ENCODE measurements around the gene FBXW4.
"Not testable (repeated sequence)": the region's sequence is repeated elsewhere in the genome, so short reads cannot be mapped to it uniquely, and the experiment has no call there.

Gene FBXW4

GRCh38 chr10:101655570-101655969 lies 39.4 kb downstream of the FBXW4 start:
- no peak for DNase-seq (ENCODE audit: low read depth in 2 of 2)

GRCh38 chr10:101653536-101653935 lies 41.4 kb downstream of the FBXW4 start:
- no peak for DNase-seq (ENCODE audit: low read depth in 2 of 2)

- DNase-seq (ENCODE audit: low read depth in 2 of 2): no peak
Measured at GRCh38 chr10:101651336-101651735, 43.6 kb downstream of the FBXW4 start.

- DNase-seq (ENCODE audit: low read depth in 2 of 2): no peak
Measured at GRCh38 chr10:101650863-101651262, 44.1 kb downstream of the FBXW4 start.

- DNase-seq (ENCODE audit: low read depth in 2 of 2): no peak
Measured at GRCh38 chr10:101649525-101650085, 45.4 kb downstream of the FBXW4 start.

GRCh38 chr10:101647255-101647654 lies 47.7 kb downstream of the FBXW4 start:
- no peak for DNase-seq (ENCODE audit: low read depth in 2 of 2)

GRCh38 chr10:101646364-101646763 lies 48.6 kb downstream of the FBXW4 start:
- no peak for DNase-seq (ENCODE audit: low read depth in 2 of 2)

- DNase-seq (ENCODE audit: low read depth in 2 of 2): no peak
Measured at GRCh38 chr10:101645659-101646058, 49.3 kb downstream of the FBXW4 start.

- no peak for DNase-seq (ENCODE audit: low read depth in 2 of 2)
Measured at GRCh38 chr10:101644002-101644401, 51.0 kb downstream of the FBXW4 start.

GRCh38 chr10:101643546-101643945 lies 51.4 kb downstream of the FBXW4 start:
- no peak for DNase-seq (ENCODE audit: low read depth in 2 of 2)

- DNase-seq (ENCODE audit: low read depth in 2 of 2): no peak
Measured at GRCh38 chr10:101639141-101639900, 55.6 kb downstream of the FBXW4 start.

- not testable (repeated sequence) for DNase-seq (ENCODE audit: low read depth in 2 of 2)
Measured at GRCh38 chr10:101633510-101633909, 61.5 kb downstream of the FBXW4 start.

GRCh38 chr10:101631821-101632475 lies 63.0 kb downstream of the FBXW4 start:
- no peak for DNase-seq (ENCODE audit: low read depth in 2 of 2)

- DNase-seq (ENCODE audit: low read depth in 2 of 2): no peak
Measured at GRCh38 chr10:101630633-101630920, 64.4 kb downstream of the FBXW4 start.

- no peak for DNase-seq (ENCODE audit: low read depth in 2 of 2)
Measured at GRCh38 chr10:101629837-101630632, 64.9 kb downstream of the FBXW4 start.

- no peak for DNase-seq (ENCODE audit: low read depth in 2 of 2)
Measured at GRCh38 chr10:101625821-101626412, 69.1 kb downstream of the FBXW4 start.

GRCh38 chr10:101624526-101625102 lies 70.4 kb downstream of the FBXW4 start:
- DNase-seq (ENCODE audit: low read depth in 2 of 2): no peak

- DNase-seq (ENCODE audit: low read depth in 2 of 2): no peak
Measured at GRCh38 chr10:101623528-101623927, 71.4 kb downstream of the FBXW4 start.

- DNase-seq (ENCODE audit: low read depth in 2 of 2): no peak
Measured at GRCh38 chr10:101619983-101620382, 75.0 kb downstream of the FBXW4 start.

- no peak for DNase-seq (ENCODE audit: low read depth in 2 of 2)
Measured at GRCh38 chr10:101618871-101619270, 76.1 kb downstream of the FBXW4 start.

GRCh38 chr10:101617824-101618568 lies 77.0 kb downstream of the FBXW4 start:
- no peak for DNase-seq (ENCODE audit: low read depth in 2 of 2)

All from stimulated activated CD8-positive, alpha-beta memory T cell treated with anti-CD3 and anti-CD28 coated beads, Interleukin-2, amount 100 ng/mL, for 1 hour (primary cell).